Measurements from ENCODE around the gene RGMB. TPM values are rescaled to one million over a fixed set of nuclear protein-coding genes. Genes with fewer than 3 reads are reported as not detected.

RGMB gene
- total RNA-seq, 1 donor from 2014 or later, result 16.2 TPM

- DNase-seq, result no peak
These were observed 54.3 kb downstream of the RGMB start for GRCh38 chr5:98827588-98828284.

- no peak for DNase-seq
These were observed 62.7 kb downstream of the RGMB start for GRCh38 chr5:98836175-98836574.

- peak; percentile 45 for DNase-seq
These were observed 66.3 kb downstream of the RGMB start for GRCh38 chr5:98839469-98840383.

- DNase-seq, result peak; percentile 28
These were observed 67.5 kb downstream of the RGMB start for GRCh38 chr5:98840946-98841345.

GRCh38 chr5:98843481-98843880, 70.0 kb downstream of the RGMB start:
- DNase-seq, result no peak

- DNase-seq, result no peak
These were observed 71.4 kb downstream of the RGMB start for GRCh38 chr5:98844865-98845264.

- DNase-seq, result no peak
These were observed 72.4 kb downstream of the RGMB start for GRCh38 chr5:98845878-98846277.

Other genes starting within 250 kb of the RGMB start
- 74.4 and 104 TPM in 2 replicates for gene CHD1, start 155.3 kb downstream of the RGMB start, total RNA-seq

Data from dermis blood vessel endothelial cell (primary cell).